ENCODE measurements around the gene TBC1D9. TPM values are rescaled to one million over a fixed set of nuclear protein-coding genes. Genes with fewer than 3 reads are reported as not detected.

Gene TBC1D9
- total RNA-seq = under 1 TPM; 0.20 to 0.33 TPM
- polyA plus RNA-seq (2013, experiment 1 of 2) = 5.0 TPM
- polyA plus RNA-seq (2013, experiment 2 of 2) = 3.9 TPM
- 0.08 to 13.6 (median 0.78) reads per million in 172 experiments for total RNA-seq

GRCh38 chr4:140756319-140757231 is at the start of gene TBC1D9:
TBC1D9 (minus strand) TSS chr4:140756385; CDS start chr4:140756045, 340 bp downstream.
- intact Hi-C loops (cut with DNase I, micrococcal nuclease) = no loop called here
- Histone ChIP-seq H3K4me3 (ENCODE audit: low read length) (peak within 1 kb of the TSS; percentile 35), H3K4me1 (ENCODE audit: insufficient read depth, low read length) (peaks cover 8% of the 10 kb centered on the region), H3K27ac (ENCODE audit: low read depth in 1 of 2, low read length in 2 of 2) (peak within 1 kb of the TSS in 1 of 2 donors; percentile 34), H3K36me3 (ENCODE audit: insufficient read depth, low read length) (no peaks in the 10 kb centered on the region), H3K27me3 (ENCODE audit: control insufficient read depth in 1 of 2, insufficient read depth in 2 of 2, low read length in 2 of 2) (peaks cover 19 to 42% of the 10 kb centered on the region in 2 experiments), H3K9me3 (ENCODE audit: control insufficient read depth in 1 of 2, insufficient read depth in 1 of 2, low read length in 2 of 2) (peaks cover 0 to 5% of the 10 kb centered on the region in 2 experiments)
- Mint-ChIP-seq H3K4me3 (peak within 1 kb of the TSS; percentile 48), H3K9me3 (no peaks in the 10 kb centered on the region), H3K27me3 (peaks cover 78% of the 10 kb centered on the region), H3K27ac (no peak within 1 kb of the TSS), H3K36me3 (ENCODE audit: low read depth) (no peaks in the 10 kb centered on the region), H3K4me1 (ENCODE audit: low read depth) (no peaks in the 10 kb centered on the region)
- peak in 3 of 14 experiments; percentile 32 to 73 (median 64) for DNase-seq
- ChIA-PET CTCF (no interaction called here), POLR2A (no interaction called here)
- ATAC-seq (ENCODE audit: poor library complexity) = no peak
- TF ChIP-seq CTCF (IDR thresholded peaks at IDR 0.05) = no peak

GRCh38 chr4:140805293-140805692 is 49.1 kb upstream of the TBC1D9 start:
- H3K4me3 ChIP-seq (ENCODE audit: low read length) = no peak overlapping the region
- Mint-ChIP-seq H3K4me1 (ENCODE audit: low read depth) (no peaks in the 10 kb centered on the region), H3K36me3 (ENCODE audit: low read depth) (no peaks in the 10 kb centered on the region), H3K9me3 (no peaks in the 10 kb centered on the region), H3K27me3 (peaks cover 23% of the 10 kb centered on the region), H3K27ac (no peak overlapping the region), H3K4me3 (no peak overlapping the region)
- intact Hi-C loops (cut with DNase I, micrococcal nuclease) = no loop called here
- H3K27me3 ChIP-seq (ENCODE audit: control insufficient read depth in 1 of 2, insufficient read depth in 2 of 2, low read length in 2 of 2) = peaks cover 0 to 3% of the 10 kb centered on the region in 2 experiments
- ATAC-seq (ENCODE audit: poor library complexity) (no peak), DNase-seq (no peak)
- no peaks in the 10 kb centered on the region for H3K9me3 ChIP-seq (ENCODE audit: control insufficient read depth in 1 of 2, insufficient read depth in 1 of 2, low read length in 2 of 2)
- POLR2A ChIA-PET = no interaction called here
- CTCF ChIA-PET = no interaction called here
- TF ChIP-seq CTCF (IDR thresholded peaks at IDR 0.05) = no peak
- H3K4me1 ChIP-seq (ENCODE audit: insufficient read depth, low read length) = no peaks in the 10 kb centered on the region
- no peak overlapping the region for H3K27ac ChIP-seq (ENCODE audit: low read depth in 1 of 2, low read length in 2 of 2)
- H3K36me3 ChIP-seq (ENCODE audit: insufficient read depth, low read length) = no peaks in the 10 kb centered on the region

- Mint-ChIP-seq H3K9me3 (no peaks in the 10 kb centered on the region), H3K4me3 (no peak overlapping the region), H3K27ac (no peak overlapping the region), H3K27me3 (peaks cover 18% of the 10 kb centered on the region), H3K4me1 (ENCODE audit: low read depth) (no peaks in the 10 kb centered on the region), H3K36me3 (ENCODE audit: low read depth) (no peaks in the 10 kb centered on the region)
- no peak for DNase-seq
- no peak for TF ChIP-seq CTCF (IDR thresholded peaks at IDR 0.05)
- Histone ChIP-seq H3K4me1 (ENCODE audit: insufficient read depth, low read length) (no peaks in the 10 kb centered on the region), H3K27me3 (ENCODE audit: control insufficient read depth in 1 of 2, insufficient read depth in 2 of 2, low read length in 2 of 2) (peaks cover 0 to 6% of the 10 kb centered on the region in 2 experiments), H3K36me3 (ENCODE audit: insufficient read depth, low read length) (no peaks in the 10 kb centered on the region), H3K9me3 (ENCODE audit: control insufficient read depth in 1 of 2, insufficient read depth in 1 of 2, low read length in 2 of 2) (no peaks in the 10 kb centered on the region), H3K27ac (ENCODE audit: low read depth in 1 of 2, low read length in 2 of 2) (no peak overlapping the region), H3K4me3 (ENCODE audit: low read length) (no peak overlapping the region)
- no peak for ATAC-seq (ENCODE audit: poor library complexity)
- intact Hi-C loops (cut with DNase I, micrococcal nuclease) = no loop called here
- ChIA-PET CTCF (no interaction called here), POLR2A (no interaction called here)
These were observed 46.4 kb upstream of the TBC1D9 start for GRCh38 chr4:140802591-140802990.

Data from CD4-positive, alpha-beta T cell (primary cell).